B cell (primary cell): ENCODE data around the gene CPNE5. TPM values are rescaled to one million over a fixed set of nuclear protein-coding genes. Genes with fewer than 3 reads are reported as not detected.

Source experiments
- ATAC-seq: fragments of 200-7000 bp; cut with Tn5 transposase; one replicate; pipeline ENCODE4 v1.10.0; 2021; ENCODE audit warnings: low read depth, mild to moderate bottlenecking, moderate number of reproducible peaks, moderate library complexity
- CTCF ChIA-PET: fragments of 350-600 bp; sonication (Branson Sonifier 250); formaldehyde crosslinking; loops from one replicate; lab custom pipeline; 2021; ENCODE audit warnings: antibody characterized with exemption, inconsistent platforms; lab: Charles Lee
- POLR2A ChIA-PET: fragments of 350-600 bp; sonication (Branson Sonifier 250); formaldehyde crosslinking; loops from one replicate; lab custom pipeline; 2021; ENCODE audit warnings: antibody characterized with exemption; lab: Charles Lee
- DNase-seq: peaks from one replicate; pipeline ENCODE4 v3.0.0; 2013
- H2AFZ ChIP-seq: 2 replicates; pipeline ENCODE4 v1.6.1; 2012; ENCODE audit warnings: mild to moderate bottlenecking, low read depth, low read length; ENCODE audit not compliant: insufficient read depth, poor library complexity, severe bottlenecking
- H3K27ac ChIP-seq, 2 donors: 1 replicate in 1 of 2; 2 replicates in 1 of 2; pipeline ENCODE4 v1.5.1; 2012 to 2013; ENCODE audit warnings: low read length in 2 of 2, mild to moderate bottlenecking in 2 of 2, moderate library complexity in 1 of 2
- H3K27me3 ChIP-seq, 4 experiments: fragments of 200-600 bp in 1 of 4; sonication (generic) in 1 of 4; replicated peaks in 1 of 4; 1 replicate in 2 of 4; 2 replicates in 2 of 4; pipeline versions ENCODE4 v1.6.1 to v1.7.0; 2013 to 2016; ENCODE audit warnings: low read length in 3 of 4, mild to moderate bottlenecking in 2 of 4, mixed read lengths in 1 of 4, moderate library complexity in 1 of 4; ENCODE audit not compliant: insufficient read depth in 4 of 4, control insufficient read depth in 3 of 4; ENCODE audit errors: control extremely low read depth in 1 of 4
- H3K36me3 ChIP-seq, 2 experiments: replicated peaks in 1 of 2; 1 replicate in 1 of 2; 2 replicates in 1 of 2; pipeline versions ENCODE4 v1.6.1 to v1.7.1; 2013; ENCODE audit warnings: low read length in 1 of 2; ENCODE audit not compliant: insufficient read depth in 2 of 2, control insufficient read depth in 1 of 2; ENCODE audit errors: control extremely low read depth in 1 of 2, extremely low read depth in 1 of 2
- H3K4me1 ChIP-seq, 2 donors: fragments of 200-600 bp in 1 of 2; sonication (generic) in 1 of 2; 1 replicate in 1 of 2; 2 replicates in 1 of 2; pipeline versions ENCODE4 v1.5.1 to v1.6.1; 2013 to 2017; ENCODE audit warnings: low read length in 2 of 2; ENCODE audit not compliant: control insufficient read depth in 2 of 2, insufficient read depth in 2 of 2
- H3K4me2 ChIP-seq: replicated peaks from 2 replicates; pipeline ENCODE3; 2012; ENCODE audit warnings: mild to moderate bottlenecking, low read depth, low read length; ENCODE audit not compliant: poor library complexity, severe bottlenecking
- H3K4me3 ChIP-seq, 5 experiments: fragments of 200-600 bp in 1 of 5; sonication (generic) in 1 of 5; 1 replicate in 3 of 5; 2 replicates in 2 of 5; pipeline versions ENCODE4 v1.5.1 to v1.7.0; 2011 to 2016; ENCODE audit warnings: low read length in 4 of 5, mild to moderate bottlenecking in 4 of 5, low read depth in 2 of 5, control low read depth in 1 of 5, moderate library complexity in 1 of 5; ENCODE audit not compliant: insufficient read depth in 1 of 5; ENCODE audit errors: control extremely low read depth in 1 of 5, extremely low read depth in 1 of 5
- H3K79me2 ChIP-seq: fragments of 200-600 bp; sonication (generic); one replicate; pipeline ENCODE4 v1.6.0; 2016; ENCODE audit warnings: low read length; ENCODE audit not compliant: control insufficient read depth, insufficient read depth
- H3K9ac ChIP-seq: fragments of 200-600 bp; sonication (generic); 2 replicates; pipeline ENCODE4 v1.6.1; 2017; ENCODE audit warnings: mild to moderate bottlenecking, low read length, moderate library complexity
- H3K9me3 ChIP-seq, 3 donors: one replicate each; pipeline versions ENCODE4 v1.6.1 to v1.7.1; 2013; ENCODE audit warnings: low read length in 2 of 3; ENCODE audit not compliant: control insufficient read depth in 2 of 3, insufficient read depth in 1 of 3; ENCODE audit errors: control extremely low read depth in 1 of 3
- H4K20me1 ChIP-seq: 2 replicates; pipeline ENCODE4 v1.6.0; 2012; ENCODE audit warnings: mild to moderate bottlenecking, low read length; ENCODE audit not compliant: insufficient read depth, control insufficient read depth, poor library complexity, severe bottlenecking
- H3K27ac Mint-ChIP-seq: one replicate; pipeline ENCODE4 v1.8.0; 2021; ENCODE audit warnings: mixed read lengths
- H3K27me3 Mint-ChIP-seq: one replicate; pipeline ENCODE4 v1.8.0; 2021; ENCODE audit warnings: mixed read lengths
- H3K4me1 Mint-ChIP-seq: one replicate; pipeline ENCODE4 v1.8.0; 2021; ENCODE audit warnings: mixed read lengths
- H3K4me3 Mint-ChIP-seq: one replicate; pipeline ENCODE4 v1.8.0; 2021; ENCODE audit warnings: mixed read lengths
- H3K9me3 Mint-ChIP-seq: one replicate; pipeline ENCODE4 v1.8.0; 2022; ENCODE audit warnings: mixed read lengths; ENCODE audit not compliant: insufficient read depth
- EZH2 ChIP-seq: IDR thresholded peaks from 2 replicates; pipeline ENCODE4 v1.6.1; 2012; ENCODE audit warnings: borderline replicate concordance, low read depth, mild to moderate bottlenecking, moderate library complexity, low read length; ENCODE audit not compliant: insufficient read depth, poor library complexity, severe bottlenecking
- WGBS: methylation state at CpG from one replicate; pipeline ENCODE4 v1.1.5; 2013; ENCODE audit warnings: missing lambda C conversion rate; ENCODE audit not compliant: insufficient coverage; 5-methylcytosine and 5-hydroxymethylcytosine counted together
- intact Hi-C: fragments of 100-400 bp; cut with micrococcal nuclease; formaldehyde crosslinking; loops from one replicate; pipeline ENCODE4 v1.10.0; 2022
- polyA plus RNA-seq: library from polyadenylated mRNA; depleted of rRNA; stranded (reverse); fragments of >200 nt; gene quantifications from 2 replicates; pipeline ENCODE4 v1.2.3, GENCODE V29; 2012
- total RNA-seq, 2 donors: library from RNA; stranded (reverse); fragments of 120-200 nt in 1 of 2; gene quantifications; 1 replicate in 1 of 2; 2 replicates in 1 of 2; pipeline versions ENCODE4 v1.2.3 to v1.2.4, GENCODE V29; 2013 to 2022
- TF ChIP-seq, protein P1 (sequence below): fragments of 200-600 bp; IDR thresholded peaks from one replicate; pipeline ENCODE4 v1.8.0; 2022; ENCODE audit warnings: antibody characterized with exemption, mild to moderate bottlenecking

The CPNE5 gene
- total and polyA plus RNA-seq, 2 donors (not counting 1 experiment from before 2014, with no cell fraction given) = 49.8 to 357 TPM

DNA sequence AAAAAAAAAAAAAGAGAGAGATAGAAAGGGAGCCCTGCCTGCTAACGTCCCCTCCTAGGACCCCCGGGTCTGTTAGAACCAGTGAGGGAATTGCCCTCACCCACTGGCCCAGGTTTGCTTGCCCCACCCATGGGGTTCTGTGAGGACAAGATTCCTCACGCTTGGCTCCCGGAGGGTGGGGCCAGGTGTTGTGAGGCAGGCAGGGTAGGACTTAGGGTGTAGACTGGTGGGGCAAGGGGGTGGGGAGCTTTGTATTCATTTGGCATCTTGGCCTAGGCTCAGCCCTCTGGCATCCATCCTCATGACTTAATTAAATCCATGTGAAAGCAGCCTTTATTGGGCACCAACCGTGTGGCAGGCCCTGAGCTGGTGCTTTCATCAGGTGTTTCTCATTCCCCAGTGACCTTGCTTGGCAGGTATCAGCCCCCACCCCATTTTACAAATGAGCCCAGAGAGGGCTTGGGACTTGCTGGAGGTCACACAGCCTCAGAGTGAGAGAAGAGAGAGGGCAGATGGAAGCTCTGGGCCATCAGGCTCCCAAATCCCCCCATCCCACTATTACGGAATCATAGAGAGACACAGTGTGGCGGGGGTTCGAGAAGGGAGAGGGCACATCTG lies 122.7 kb downstream of the CPNE5 start:
- Histone ChIP-seq H3K9ac (no peak overlapping the region), H3K79me2 (no peaks in the 10 kb centered on the region), H3K36me3 (no peaks in the 10 kb centered on the region), H2AFZ (no peak overlapping the region), H3K4me2 (no peak overlapping the region), H3K4me1 (peaks cover 17 to 19% of the 10 kb centered on the region in 2 donors), H3K4me3 (no peak overlapping the region), H4K20me1 (no peaks in the 10 kb centered on the region), H3K27me3 (no peaks in the 10 kb centered on the region), H3K9me3 (peaks cover 0 to 9% (median 0%) of the 10 kb centered on the region in 3 donors), H3K27ac (no peak overlapping the region)
- ATAC-seq (no peak), DNase-seq (no peak)
- ChIA-PET CTCF (interaction anchor here (0.7 to 1.2 kb wide), 3 partner anchors 8 to 415 kb away, joined by 3 read pairs; no protein-coding TSS in a partner anchor), POLR2A (no interaction called here)
- Mint-ChIP-seq H3K4me1 (peaks cover 17% of the 10 kb centered on the region), H3K27ac (no peak overlapping the region), H3K9me3 (no peaks in the 10 kb centered on the region), H3K27me3 (no peaks in the 10 kb centered on the region), H3K4me3 (no peak overlapping the region)
- TF ChIP-seq, protein P1, sequence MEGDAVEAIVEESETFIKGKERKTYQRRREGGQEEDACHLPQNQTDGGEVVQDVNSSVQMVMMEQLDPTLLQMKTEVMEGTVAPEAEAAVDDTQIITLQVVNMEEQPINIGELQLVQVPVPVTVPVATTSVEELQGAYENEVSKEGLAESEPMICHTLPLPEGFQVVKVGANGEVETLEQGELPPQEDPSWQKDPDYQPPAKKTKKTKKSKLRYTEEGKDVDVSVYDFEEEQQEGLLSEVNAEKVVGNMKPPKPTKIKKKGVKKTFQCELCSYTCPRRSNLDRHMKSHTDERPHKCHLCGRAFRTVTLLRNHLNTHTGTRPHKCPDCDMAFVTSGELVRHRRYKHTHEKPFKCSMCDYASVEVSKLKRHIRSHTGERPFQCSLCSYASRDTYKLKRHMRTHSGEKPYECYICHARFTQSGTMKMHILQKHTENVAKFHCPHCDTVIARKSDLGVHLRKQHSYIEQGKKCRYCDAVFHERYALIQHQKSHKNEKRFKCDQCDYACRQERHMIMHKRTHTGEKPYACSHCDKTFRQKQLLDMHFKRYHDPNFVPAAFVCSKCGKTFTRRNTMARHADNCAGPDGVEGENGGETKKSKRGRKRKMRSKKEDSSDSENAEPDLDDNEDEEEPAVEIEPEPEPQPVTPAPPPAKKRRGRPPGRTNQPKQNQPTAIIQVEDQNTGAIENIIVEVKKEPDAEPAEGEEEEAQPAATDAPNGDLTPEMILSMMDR = no peak
- no peak for TF ChIP-seq EZH2
- WGBS = 88% methylated on average over 1 of the region's 8 CpGs
- intact Hi-C loops = no loop called here

DNA sequence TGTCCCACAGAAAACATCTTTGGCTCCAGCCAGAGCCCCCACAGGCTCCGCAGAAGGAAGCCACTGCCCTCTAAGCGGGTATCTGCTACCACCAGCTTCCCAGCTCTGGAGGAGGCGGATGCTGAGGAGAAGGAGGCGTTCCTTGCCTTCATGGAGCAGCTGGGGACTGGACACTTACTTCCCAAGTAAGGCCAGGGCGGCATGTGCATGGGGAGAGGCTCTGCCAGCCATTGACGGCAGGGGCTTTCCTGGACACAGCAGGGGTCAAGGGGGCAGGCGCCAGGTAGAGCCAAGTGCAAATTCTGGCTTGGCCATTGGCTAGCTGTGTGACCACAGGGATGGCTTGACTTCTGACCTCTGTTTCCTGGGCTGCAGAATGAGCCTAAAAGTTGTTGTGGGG lies 123.8 kb downstream of the CPNE5 start:
- peaks cover 13 to 14% of the 10 kb centered on the region in 2 donors for H3K4me1 ChIP-seq
- no peak overlapping the region for H3K9ac ChIP-seq
- ATAC-seq = no peak
- no peaks in the 10 kb centered on the region for H3K9me3 Mint-ChIP-seq
- peaks cover 0 to 8% (median 0%) of the 10 kb centered on the region in 3 donors for H3K9me3 ChIP-seq
- H3K27ac Mint-ChIP-seq = no peak overlapping the region
- H3K79me2 ChIP-seq = no peaks in the 10 kb centered on the region
- H3K4me1 Mint-ChIP-seq = peaks cover 13% of the 10 kb centered on the region
- intact Hi-C loops = no loop called here
- WGBS = 95% methylated on average over 5 of the region's 7 CpGs
- no peak for DNase-seq
- H3K27ac ChIP-seq = no peak overlapping the region
- no peak overlapping the region for H3K4me2 ChIP-seq
- CTCF ChIA-PET = interaction anchor here (1.2 kb wide), 1 partner anchor 9 kb away, joined by 3 read pairs; no protein-coding TSS in a partner anchor
- H3K27me3 ChIP-seq = no peaks in the 10 kb centered on the region
- TF ChIP-seq, protein P1 = no peak
- TF ChIP-seq EZH2 = no peak
- H3K4me3 Mint-ChIP-seq = no peak overlapping the region
- H3K36me3 ChIP-seq = no peaks in the 10 kb centered on the region
- H3K4me3 ChIP-seq = no peak overlapping the region
- POLR2A ChIA-PET = no interaction called here
- H2AFZ ChIP-seq = no peak overlapping the region
- no peaks in the 10 kb centered on the region for H3K27me3 Mint-ChIP-seq
- no peaks in the 10 kb centered on the region for H4K20me1 ChIP-seq
